ENCODE data around the gene INPP5A. TPM values are rescaled to one million over a fixed set of nuclear protein-coding genes. Genes with fewer than 3 reads are reported as not detected.

INPP5A gene
- total RNA-seq, 1 donor from 2014 or later, result 105 TPM

DNA sequence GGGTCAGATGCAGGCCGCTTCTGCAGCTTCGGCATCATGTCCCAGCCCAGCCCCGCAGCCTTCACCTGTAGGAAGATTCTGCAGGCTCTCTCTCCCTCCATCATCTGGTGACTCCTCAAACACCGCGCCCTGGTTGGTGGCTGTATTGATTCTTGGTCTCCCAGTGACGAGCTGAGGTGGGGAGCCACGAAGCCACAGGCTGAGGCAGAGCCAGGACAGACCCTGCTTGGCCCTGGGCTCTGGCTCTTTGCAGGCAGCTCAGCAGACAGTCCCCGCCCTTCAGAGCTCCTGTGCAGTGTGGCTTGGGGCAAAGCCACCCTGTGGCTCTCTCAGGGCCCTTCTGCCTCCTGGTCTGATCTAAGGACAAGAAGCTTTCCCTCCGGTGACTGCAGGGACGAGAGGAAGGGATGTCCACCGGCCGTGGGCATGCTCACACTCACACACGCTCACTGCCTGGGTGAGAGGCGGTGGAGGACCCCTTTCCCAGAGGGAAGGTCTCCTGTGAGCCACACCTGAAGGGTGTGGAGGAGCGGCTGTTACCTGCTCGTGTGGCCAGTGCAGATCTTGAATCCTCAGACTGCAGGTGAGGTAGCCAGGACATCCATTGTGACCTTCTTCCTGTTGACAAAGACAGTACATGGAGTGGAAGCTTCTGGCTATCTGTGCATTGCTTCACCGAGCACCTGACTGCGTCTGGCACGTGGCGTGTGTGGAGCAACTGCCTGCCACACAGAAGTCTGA is 79.6 kb downstream of the INPP5A start:
- no peak overlapping the region for H3K4me3 ChIP-seq
- intact Hi-C loops (cut with micrococcal nuclease), result no loop called here
- H3K9me3 ChIP-seq (replicated peaks), result peaks cover 30% of the 10 kb centered on the region
- peaks cover 11% of the 10 kb centered on the region for H3K36me3 ChIP-seq
- no peak for TF ChIP-seq CTCF (IDR thresholded peaks at IDR 0.05; ENCODE audit: borderline replicate concordance)
- peaks cover 14% of the 10 kb centered on the region for H3K4me1 ChIP-seq
- no peaks in the 10 kb centered on the region for H3K27me3 ChIP-seq (ENCODE audit: low read depth)
- H3K27ac ChIP-seq (replicated peaks), result no peak overlapping the region
- no peak for DNase-seq

DNA sequence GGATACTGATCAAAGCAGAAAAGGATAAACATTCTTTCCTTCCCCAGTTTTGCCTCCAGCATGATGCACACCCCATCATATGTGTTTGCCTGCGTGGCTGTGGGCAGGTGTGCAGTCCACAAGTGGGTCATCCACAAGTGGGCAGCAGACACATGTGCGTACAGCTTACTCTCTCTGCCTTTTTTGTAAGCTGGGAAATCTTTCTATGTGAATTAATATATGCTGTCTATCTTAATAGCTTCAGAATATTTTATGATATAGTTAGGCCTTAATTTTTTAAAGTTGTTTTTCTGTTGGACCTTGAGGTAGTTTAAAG is 80.1 kb downstream of the INPP5A start:
- H3K27ac ChIP-seq (replicated peaks), result no peak overlapping the region
- intact Hi-C loops (cut with micrococcal nuclease), result no loop called here
- no peak for DNase-seq
- no peaks in the 10 kb centered on the region for H3K27me3 ChIP-seq (ENCODE audit: low read depth)
- no peak for TF ChIP-seq CTCF (IDR thresholded peaks at IDR 0.05; ENCODE audit: borderline replicate concordance)
- peaks cover 11% of the 10 kb centered on the region for H3K36me3 ChIP-seq
- H3K4me3 ChIP-seq, result no peak overlapping the region
- H3K4me1 ChIP-seq, result peaks cover 14% of the 10 kb centered on the region
- H3K9me3 ChIP-seq (replicated peaks), result peaks cover 30% of the 10 kb centered on the region

DNA sequence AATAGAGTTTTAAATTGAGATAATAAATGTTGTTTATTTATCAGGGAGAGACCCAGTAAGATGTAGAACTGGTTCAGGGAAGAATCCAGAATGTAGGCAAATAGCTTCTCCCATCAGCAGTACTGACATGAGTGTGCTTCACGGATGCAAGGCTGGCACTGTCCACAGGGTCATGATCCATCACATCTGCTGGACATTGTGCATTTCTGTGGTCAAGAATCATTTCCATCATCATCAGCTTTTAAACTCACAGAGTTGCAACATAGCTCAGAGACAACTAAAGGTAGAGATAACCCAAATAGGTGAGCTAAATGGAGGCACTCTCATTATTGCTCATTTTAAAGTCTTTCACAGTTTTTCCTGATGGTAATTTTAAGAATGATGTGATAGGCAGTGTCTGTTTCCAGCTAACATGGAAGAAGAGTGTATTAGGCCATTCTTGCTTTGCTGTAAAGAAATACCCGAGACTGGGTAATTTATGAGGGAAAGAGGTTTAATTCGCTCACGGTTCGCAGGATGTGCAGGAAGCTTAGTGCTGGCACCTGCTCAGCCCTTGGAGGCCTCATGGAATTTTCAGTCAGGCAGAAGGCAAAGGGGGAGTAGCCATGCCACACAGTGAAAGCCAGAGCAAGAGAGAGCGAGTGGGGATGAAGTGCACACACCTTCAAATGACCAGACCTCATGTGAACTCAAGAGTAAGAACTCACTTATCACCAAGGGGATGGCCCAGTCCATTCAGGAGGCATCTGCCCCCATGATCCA is 80.8 kb downstream of the INPP5A start:
- no peak for DNase-seq
- TF ChIP-seq CTCF (IDR thresholded peaks at IDR 0.05; ENCODE audit: borderline replicate concordance), result no peak
- intact Hi-C loops (cut with micrococcal nuclease), result no loop called here
- Histone ChIP-seq H3K9me3 (replicated peaks) (peaks cover 30% of the 10 kb centered on the region), H3K27me3 (ENCODE audit: low read depth) (no peaks in the 10 kb centered on the region), H3K36me3 (peaks cover 11% of the 10 kb centered on the region), H3K27ac (replicated peaks) (no peak overlapping the region), H3K4me1 (peaks cover 14% of the 10 kb centered on the region), H3K4me3 (no peak overlapping the region)

GRCh38 chr10:132619927-132620326 is 82.3 kb downstream of the INPP5A start:
- Histone ChIP-seq H3K4me3 (no peak overlapping the region), H3K36me3 (peaks cover 11% of the 10 kb centered on the region), H3K27me3 (ENCODE audit: low read depth) (no peaks in the 10 kb centered on the region), H3K4me1 (peaks cover 20% of the 10 kb centered on the region), H3K27ac (replicated peaks) (no peak overlapping the region), H3K9me3 (replicated peaks) (peaks cover 30% of the 10 kb centered on the region)
- no peak for TF ChIP-seq CTCF (IDR thresholded peaks at IDR 0.05; ENCODE audit: borderline replicate concordance)
- intact Hi-C loops (cut with micrococcal nuclease), result no loop called here
- DNase-seq, result no peak

DNA sequence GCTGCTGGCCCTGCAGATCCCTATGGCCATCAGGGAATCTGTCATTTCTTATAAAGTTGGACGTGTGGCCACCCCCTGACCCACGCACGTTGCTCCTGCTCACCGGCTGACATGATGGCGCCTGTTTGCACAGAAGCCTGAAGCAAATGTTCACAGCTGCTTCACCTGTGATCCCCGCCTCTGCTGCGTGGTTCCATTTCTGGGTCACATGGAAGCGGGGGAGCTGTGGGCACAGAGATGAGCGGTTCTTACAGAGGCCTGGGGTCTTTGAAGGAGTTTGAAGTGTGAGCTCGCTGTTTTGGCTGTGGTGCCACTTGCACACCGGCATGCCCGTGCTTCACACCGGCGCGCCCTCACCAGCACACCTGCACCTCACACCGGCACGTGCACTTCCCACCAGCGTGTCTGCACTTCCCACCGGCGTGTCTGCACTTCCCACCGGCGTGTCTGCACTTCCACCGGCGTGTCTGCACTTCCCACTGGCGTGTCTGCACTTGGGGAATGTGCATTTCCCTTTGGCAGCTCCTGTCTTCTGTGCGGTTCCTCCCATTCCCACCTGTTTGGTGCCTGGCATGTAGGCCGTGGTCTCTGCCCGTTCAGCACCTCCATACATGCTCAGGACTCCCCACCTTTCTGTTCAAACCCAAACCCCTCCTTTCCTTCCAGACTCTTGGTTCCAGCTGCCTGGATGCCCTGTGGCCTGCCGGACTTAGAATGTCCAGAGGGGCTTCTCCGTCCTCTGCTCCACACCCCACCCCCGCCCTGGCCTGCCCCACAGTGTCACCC is 86.7 kb downstream of the INPP5A start:
- no peak overlapping the region for H3K4me3 ChIP-seq
- H3K4me1 ChIP-seq, result peaks cover 46% of the 10 kb centered on the region
- no peak for TF ChIP-seq CTCF (IDR thresholded peaks at IDR 0.05; ENCODE audit: borderline replicate concordance)
- no peaks in the 10 kb centered on the region for H3K27me3 ChIP-seq (ENCODE audit: low read depth)
- peaks cover 28% of the 10 kb centered on the region for H3K9me3 ChIP-seq (replicated peaks)
- intact Hi-C loops (cut with micrococcal nuclease), result no loop called here
- no peak overlapping the region for H3K27ac ChIP-seq (replicated peaks)
- H3K36me3 ChIP-seq, result peaks cover 11% of the 10 kb centered on the region
- no peak for DNase-seq

Data from left ventricle myocardium inferior (tissue), 1 donor.